IMR-90 (cell line): ENCODE data around the gene CALY. TPM values are rescaled to one million over a fixed set of nuclear protein-coding genes. Genes with fewer than 3 reads are reported as not detected.

Source experiments
- ATAC-seq: fragments of 200-7000 bp; cut with Tn5 transposase; 2 replicates; pipeline ENCODE4 v1.9.1; 2020; ENCODE audit warnings: low read depth, mild to moderate bottlenecking, moderate library complexity
- BruUV-seq: library from RNA; stranded (reverse); fragments of 400-500 nt; replicated peaks from 2 replicates; lab custom pipeline; 2021; lab: Mats Ljungman, UMichigan
- CTCF ChIA-PET: fragments of 300-600 bp; formaldehyde crosslinking; extraction: SDS; loops from one replicate; lab custom pipeline; 2021; ENCODE audit warnings: antibody characterized with exemption; lab: Yijun Ruan, JAX
- POLR2A ChIA-PET: fragments of 300-600 bp; sonication (Branson Sonifier 250); formaldehyde crosslinking; loops from one replicate; lab custom pipeline; 2022; ENCODE audit warnings: antibody characterized with exemption; ENCODE audit not compliant: unreplicated experiment; lab: Charles Lee
- DNase-seq: peaks from one replicate; pipeline ENCODE4 v3.0.0; 2013
- H2AFZ ChIP-seq: replicated peaks from 2 replicates; pipeline ENCODE3; 2013; ENCODE audit warnings: low read length, mild to moderate bottlenecking; ENCODE audit not compliant: poor library complexity
- H2AK5ac ChIP-seq: 2 replicates; pipeline ENCODE4 v1.6.1; 2013; ENCODE audit warnings: low read depth, low read length, inconsistent platforms
- H2AK9ac ChIP-seq: replicated peaks from 2 replicates; pipeline ENCODE3; 2013; ENCODE audit warnings: mild to moderate bottlenecking, low read depth, low read length, moderate library complexity; ENCODE audit not compliant: poor library complexity
- H2BK120ac ChIP-seq: 2 replicates; pipeline ENCODE4 v1.6.1; 2013; ENCODE audit warnings: low read depth, low read length, inconsistent platforms
- H2BK15ac ChIP-seq: 3 replicates; pipeline ENCODE4 v1.6.1; 2013; ENCODE audit warnings: low read depth, low read length, inconsistent platforms
- H2BK20ac ChIP-seq: 2 replicates; pipeline ENCODE4 v1.6.1; 2013; ENCODE audit warnings: low read depth, mild to moderate bottlenecking, inconsistent platforms, low read length, moderate library complexity
- H2BK5ac ChIP-seq: 2 replicates; pipeline ENCODE4 v1.6.1; 2013; ENCODE audit warnings: mild to moderate bottlenecking, low read depth, low read length, inconsistent platforms; ENCODE audit not compliant: poor library complexity, severe bottlenecking
- H3K14ac ChIP-seq: replicated peaks from 2 replicates; pipeline ENCODE4 v1.6.1; 2013; ENCODE audit warnings: low read depth, low read length, inconsistent platforms
- H3K18ac ChIP-seq: 2 replicates; pipeline ENCODE4 v1.6.1; 2013; ENCODE audit warnings: low read depth, low read length, control low read depth
- H3K23ac ChIP-seq: 2 replicates; pipeline ENCODE4 v1.6.1; 2013; ENCODE audit warnings: low read depth, low read length, inconsistent platforms
- H3K27ac ChIP-seq: 2 replicates; pipeline ENCODE4 v1.5.1; 2013; ENCODE audit warnings: mild to moderate bottlenecking, control low read depth, low read length; ENCODE audit not compliant: insufficient read depth
- H3K27me3 ChIP-seq: 2 replicates; pipeline ENCODE4 v1.6.1; 2013; ENCODE audit warnings: low read length; ENCODE audit not compliant: control insufficient read depth, insufficient read depth
- H3K36me3 ChIP-seq: 2 replicates; pipeline ENCODE4 v1.6.1; 2013; ENCODE audit warnings: low read length, mixed read lengths; ENCODE audit not compliant: control insufficient read depth, insufficient read depth
- H3K4ac ChIP-seq: 2 replicates; pipeline ENCODE4 v1.6.1; 2013; ENCODE audit warnings: low read depth, low read length, inconsistent platforms
- H3K4me1 ChIP-seq: 2 replicates; pipeline ENCODE4 v1.6.1; 2013; ENCODE audit warnings: low read length, mixed read lengths; ENCODE audit not compliant: control insufficient read depth, insufficient read depth
- H3K4me2 ChIP-seq: 2 replicates; pipeline ENCODE4 v1.6.1; 2013; ENCODE audit warnings: low read depth, mild to moderate bottlenecking, control low read depth, low read length, moderate library complexity
- H3K4me3 ChIP-seq: 2 replicates; pipeline ENCODE4 v1.5.1; 2013; ENCODE audit warnings: low read depth, mild to moderate bottlenecking, control low read depth, low read length, moderate library complexity; ENCODE audit not compliant: insufficient read depth
- H3K56ac ChIP-seq: 2 replicates; pipeline ENCODE4 v1.6.1; 2013; ENCODE audit warnings: low read length, inconsistent platforms; ENCODE audit not compliant: insufficient read depth; ENCODE audit errors: extremely low read depth
- H3K79me1 ChIP-seq, 2 experiments: 2 replicates each; pipeline ENCODE4 v1.6.1; 2013; ENCODE audit warnings: low read length in 2 of 2, inconsistent platforms in 1 of 2, low read depth in 1 of 2
- H3K9ac ChIP-seq: 2 replicates; pipeline ENCODE4 v1.6.1; 2013; ENCODE audit warnings: low read depth, low read length, control low read depth
- H3K9me1 ChIP-seq: 2 replicates; pipeline ENCODE4 v1.6.1; 2013; ENCODE audit warnings: low read length, inconsistent platforms; ENCODE audit not compliant: insufficient read depth
- H3K9me3 ChIP-seq: 2 replicates; pipeline ENCODE4 v1.6.1; 2013; ENCODE audit warnings: low read length; ENCODE audit not compliant: control insufficient read depth, insufficient read depth
- H4K20me1 ChIP-seq: 2 replicates; pipeline ENCODE4 v1.6.1; 2013; ENCODE audit warnings: low read length, inconsistent platforms; ENCODE audit not compliant: insufficient read depth
- H4K5ac ChIP-seq: 2 replicates; pipeline ENCODE4 v1.6.1; 2013; ENCODE audit warnings: mild to moderate bottlenecking, low read depth, low read length, control low read depth
- H4K8ac ChIP-seq, 2 experiments: 2 replicates each; pipeline ENCODE4 v1.6.1; 2013; ENCODE audit warnings: low read depth in 2 of 2, low read length in 2 of 2, control low read depth in 1 of 2, inconsistent platforms in 1 of 2
- H4K91ac ChIP-seq: 2 replicates; pipeline ENCODE4 v1.6.1; 2013; ENCODE audit warnings: low read depth, low read length, inconsistent platforms; ENCODE audit not compliant: insufficient read depth
- BHLHE40 ChIP-seq: fragments of 150-350 bp; IDR thresholded peaks from 2 replicates; pipeline ENCODE4 v1.6.1; 2016; ENCODE audit warnings: mild to moderate bottlenecking, low read depth, low read length
- CEBPB ChIP-seq: IDR thresholded peaks from 2 replicates; pipeline ENCODE4 v1.6.1; 2012; ENCODE audit warnings: low read depth, low read length, improper control_type of control experiment
- CHD1 ChIP-seq: IDR thresholded peaks from 2 replicates; pipeline ENCODE4 v1.6.1; 2012; ENCODE audit warnings: low read depth, low read length, improper control_type of control experiment
- CTCF ChIP-seq: conservative IDR thresholded peaks from 2 replicates; pipeline ENCODE4 v1.5.1; 2012; ENCODE audit warnings: mild to moderate bottlenecking, low read depth, low read length, improper control_type of control experiment
- ELK1 ChIP-seq: fragments of 150-350 bp; IDR thresholded peaks from 2 replicates; pipeline ENCODE4 v1.6.1; 2016; ENCODE audit warnings: low read depth, mild to moderate bottlenecking, low read length, moderate library complexity, borderline replicate concordance
- FOS ChIP-seq: fragments of 150-350 bp; IDR thresholded peaks from 2 replicates; pipeline ENCODE4 v1.6.1; 2016; ENCODE audit warnings: low read depth, low read length
- MAFK ChIP-seq: IDR thresholded peaks from 2 replicates; pipeline ENCODE4 v1.6.1; 2012; ENCODE audit warnings: low read depth, low read length, improper control_type of control experiment
- MAZ ChIP-seq: IDR thresholded peaks from 2 replicates; pipeline ENCODE4 v1.6.1; 2012; ENCODE audit warnings: low read depth, mild to moderate bottlenecking, low read length, improper control_type of control experiment, moderate library complexity, borderline replicate concordance
- MXI1 ChIP-seq: IDR thresholded peaks from 2 replicates; pipeline ENCODE4 v1.6.1; 2012; ENCODE audit warnings: low read depth, mild to moderate bottlenecking, low read length, moderate library complexity, borderline replicate concordance
- NFE2L2 ChIP-seq: fragments of 150-350 bp; IDR thresholded peaks from 2 replicates; pipeline ENCODE4 v1.6.1; 2016; ENCODE audit warnings: low read depth, mild to moderate bottlenecking, low read length
- POLR2A ChIP-seq: IDR thresholded peaks from 2 replicates; pipeline ENCODE4 v1.6.1; 2012; ENCODE audit warnings: mild to moderate bottlenecking, low read depth, low read length
- RAD21 ChIP-seq: IDR thresholded peaks from 2 replicates; pipeline ENCODE4 v1.6.1; 2012; ENCODE audit warnings: low read length, improper control_type of control experiment
- RCOR1 ChIP-seq: IDR thresholded peaks from 2 replicates; pipeline ENCODE4 v1.6.1; 2012; ENCODE audit warnings: mild to moderate bottlenecking, low read length, improper control_type of control experiment; ENCODE audit not compliant: insufficient replicate concordance
- RFX5 ChIP-seq: IDR thresholded peaks from 2 replicates; pipeline ENCODE4 v1.8.0; 2012; ENCODE audit warnings: low read depth, mild to moderate bottlenecking, low read length, moderate library complexity
- SMC3 ChIP-seq: fragments of 150-350 bp; IDR thresholded peaks from 2 replicates; pipeline ENCODE4 v1.6.1; 2016; ENCODE audit warnings: low read depth, mild to moderate bottlenecking, antibody characterized with exemption, low read length, moderate library complexity
- USF2 ChIP-seq: fragments of 150-350 bp; IDR thresholded peaks from 2 replicates; pipeline ENCODE4 v1.6.1; 2017; ENCODE audit warnings: mild to moderate bottlenecking, antibody characterized with exemption, low read length, low read depth
- WGBS, 2 experiments: methylation state at CpG; one replicate each; pipeline versions ENCODE4 v1.1.5 to v1.1.7; 2013; ENCODE audit warnings: missing lambda C conversion rate in 2 of 2; ENCODE audit not compliant: insufficient read length in 1 of 2; ENCODE audit errors: extremely low coverage in 2 of 2; 5-methylcytosine and 5-hydroxymethylcytosine counted together
- dilution Hi-C: fragments of 300-500 bp; cut with HindIII; formaldehyde crosslinking; loops from one replicate; pipeline ENCODE4 v1.14.3; 2018; ENCODE audit warnings: low sequenced_read_pairs; ENCODE audit not compliant: unreplicated experiment
- in situ Hi-C: fragments of 300-500 bp; cut with MboI; formaldehyde crosslinking; loops from 3 replicates; pipeline ENCODE4 v1.14.3; 2019; ENCODE audit warnings: low sequenced_read_pairs, inconsistent platforms, mixed read lengths
- intact Hi-C: fragments of 100-400 bp; cut with micrococcal nuclease; formaldehyde crosslinking; loops from 2 replicates; pipeline ENCODE4 v1.10.0; 2022
- polyA plus RNA-seq, 3 experiments: library from polyadenylated mRNA; depleted of rRNA; stranded (reverse); fragments of >200 nt; gene quantifications; 2 replicates each; pipeline ENCODE4 v1.2.3, GENCODE V29; 2012; ENCODE audit warnings: low replicate concordance in 1 of 3
- total RNA-seq: library from RNA; depleted of rRNA; stranded (reverse); fragments of >200 nt; gene quantifications from 2 replicates; pipeline ENCODE4 v1.2.3, GENCODE V29; 2012

CALY gene
- total and polyA plus RNA-seq, 2 of the 4 experiments (the other 2 are of a cell fraction): 0.34 TPM; not detected in 1

- Histone ChIP-seq H3K4me3 (no peak overlapping the region), H3K4ac (no peak overlapping the region), H3K9me3 (no peaks in the 10 kb centered on the region), H3K9me1 (peaks cover 1% of the 10 kb centered on the region; the same call in 1 of the 2 replicates), H2AK9ac (no peak overlapping the region), H2BK5ac (no peak overlapping the region), H2AK5ac (no peak overlapping the region), H3K79me1 (peaks cover 0 to 2% of the 10 kb centered on the region in 2 experiments; a peak in 2 of 4 replicates), H3K27ac (no peak overlapping the region), H4K5ac (no peak overlapping the region), H3K36me3 (peaks cover 11% of the 10 kb centered on the region), H3K18ac (no peak overlapping the region), H3K56ac (no peak overlapping the region), H4K20me1 (no peaks in the 10 kb centered on the region), H3K9ac (no peak overlapping the region), H2BK20ac (no peak overlapping the region), H4K8ac (no peak overlapping the region), H2BK15ac (no peak overlapping the region), H3K4me1 (no peaks in the 10 kb centered on the region), H3K14ac (no peak overlapping the region), H3K23ac (no peak overlapping the region), H2AFZ (no peak overlapping the region), H4K91ac (no peak overlapping the region), H3K4me2 (no peak overlapping the region), H2BK120ac (no peak overlapping the region), H3K27me3 (no peaks in the 10 kb centered on the region)
- WGBS, 2 experiments: no CpG with 5 or more reads among the region's 2 CpGs
- ATAC-seq: no peak
- in situ Hi-C loops: no loop called here
- ChIA-PET POLR2A (no interaction called here), CTCF (no interaction called here)
- dilution Hi-C loops: no loop called here
- intact Hi-C loops: no loop called here
- no peak for DNase-seq
- TF ChIP-seq RAD21: no peak
- no peak for TF ChIP-seq ELK1
- no peak for TF ChIP-seq MAZ
- TF ChIP-seq FOS: no peak
- no peak for TF ChIP-seq CEBPB
- no peak for TF ChIP-seq MXI1
- TF ChIP-seq CTCF: no peak
- no peak for TF ChIP-seq SMC3
- no peak for TF ChIP-seq NFE2L2
- TF ChIP-seq BHLHE40: no peak
- TF ChIP-seq RCOR1: no peak
- no peak for TF ChIP-seq MAFK
- TF ChIP-seq USF2: no peak
- no peak for TF ChIP-seq POLR2A
- no peak for TF ChIP-seq RFX5
- TF ChIP-seq CHD1: no peak
- BruUV-seq: no TSS peak
These were observed 48.5 kb upstream of the CALY start for GRCh38 chr10:133385214-133385613.
